Fibroblast of skin of abdomen (primary cell): ENCODE data around the gene TACR2. TPM values are rescaled to one million over a fixed set of nuclear protein-coding genes. Genes with fewer than 3 reads are reported as not detected.

ENCODE experiments used
- DNase-seq: peaks from one replicate; pipeline ENCODE4 v3.0.0-alpha.2; 2013
- polyA plus RNA-seq, 2 experiments: library from polyadenylated mRNA; unstranded; fragments of 120-200 nt; gene quantifications; one replicate each; pipeline ENCODE4 v1.2.1, GENCODE V29; 2013; ENCODE audit not compliant: insufficient read length in 2 of 2

Gene TACR2
- polyA plus RNA-seq (2013, experiment 1 of 2; ENCODE audit: insufficient read length) = 0.12 TPM
- 0.22 TPM for polyA plus RNA-seq (2013, experiment 2 of 2; ENCODE audit: insufficient read length)

DNA sequence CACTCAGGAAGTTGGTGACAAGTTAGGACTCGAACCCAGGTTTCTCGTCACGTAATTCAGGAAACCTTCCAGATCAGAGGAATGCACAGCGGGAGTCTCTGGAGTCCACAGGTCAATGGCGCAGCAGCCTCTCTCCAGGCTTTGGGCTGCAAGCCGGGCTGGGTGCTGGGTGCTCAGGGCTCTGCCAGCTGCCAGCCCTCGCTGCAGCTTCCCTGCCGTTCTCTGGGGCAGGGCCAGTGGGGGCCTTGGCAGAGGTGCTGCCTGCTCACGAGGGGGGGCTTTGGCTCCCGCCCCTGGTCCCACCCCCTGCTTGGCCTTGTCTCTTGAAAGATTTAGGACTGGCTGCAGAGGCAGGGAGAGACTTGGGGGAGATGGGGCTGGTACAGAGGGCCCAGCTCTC is at the start of gene TACR2:
TACR2 (minus strand) TSS at position 224 of the 400 bp plus-strand sequence. CDS start 595 bp downstream, outside the sequence.
- DNase-seq = no peak

DNA sequence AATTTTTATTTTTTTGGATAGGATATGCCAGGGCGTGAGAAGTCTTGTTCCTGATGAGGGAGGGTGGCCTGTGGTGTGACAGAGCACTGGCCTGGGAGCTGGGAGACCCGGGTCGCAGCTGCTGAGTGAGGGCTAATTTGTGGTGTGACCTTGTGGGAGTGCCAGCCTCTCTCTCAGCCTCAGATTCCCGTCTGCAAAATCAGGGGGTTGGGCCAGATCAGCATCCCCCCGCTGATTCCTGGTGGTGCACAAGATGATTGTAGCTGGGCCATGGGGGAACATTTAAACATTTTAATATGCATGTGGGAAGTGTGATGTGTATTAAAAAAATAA is 49.4 kb upstream of the TACR2 start:
- DNase-seq = no peak

GRCh38 chr10:69465457-69466157 is 48.9 kb upstream of the TACR2 start:
- DNase-seq = no peak

DNA sequence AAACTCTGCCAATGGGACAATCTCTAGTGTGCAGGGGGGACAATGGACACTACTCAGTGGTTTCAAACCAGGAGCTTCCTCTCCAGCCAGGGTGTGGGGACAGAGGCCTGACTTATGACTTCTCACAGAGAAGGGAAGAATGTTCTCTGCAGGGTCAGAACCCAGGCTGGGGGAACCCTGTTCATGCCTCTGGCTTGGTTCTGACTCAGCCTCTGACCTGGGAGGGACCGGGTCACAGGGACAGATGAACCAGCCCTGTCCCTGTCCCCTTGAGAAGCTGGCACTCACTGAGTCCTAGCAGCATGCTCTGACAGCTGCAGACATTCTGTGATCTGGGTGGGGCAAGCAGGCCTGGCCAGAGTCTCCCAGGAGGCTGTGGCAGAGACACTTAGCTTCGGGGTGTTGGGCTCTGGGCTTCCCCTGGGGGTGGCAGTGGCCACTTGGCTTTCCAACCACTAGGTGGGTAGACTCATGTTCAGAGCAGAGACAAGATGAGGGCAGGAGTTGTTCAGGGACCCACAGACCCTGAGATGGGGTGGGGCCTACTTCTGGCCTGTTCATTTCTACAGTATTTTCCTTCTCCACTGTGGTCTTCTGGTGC is 48.2 kb upstream of the TACR2 start:
- DNase-seq = no peak

- DNase-seq = no peak
Measured at GRCh38 chr10:69464401-69464800, 47.7 kb upstream of the TACR2 start.

- no peak for DNase-seq
Measured at GRCh38 chr10:69463886-69464285, 47.2 kb upstream of the TACR2 start.

DNA sequence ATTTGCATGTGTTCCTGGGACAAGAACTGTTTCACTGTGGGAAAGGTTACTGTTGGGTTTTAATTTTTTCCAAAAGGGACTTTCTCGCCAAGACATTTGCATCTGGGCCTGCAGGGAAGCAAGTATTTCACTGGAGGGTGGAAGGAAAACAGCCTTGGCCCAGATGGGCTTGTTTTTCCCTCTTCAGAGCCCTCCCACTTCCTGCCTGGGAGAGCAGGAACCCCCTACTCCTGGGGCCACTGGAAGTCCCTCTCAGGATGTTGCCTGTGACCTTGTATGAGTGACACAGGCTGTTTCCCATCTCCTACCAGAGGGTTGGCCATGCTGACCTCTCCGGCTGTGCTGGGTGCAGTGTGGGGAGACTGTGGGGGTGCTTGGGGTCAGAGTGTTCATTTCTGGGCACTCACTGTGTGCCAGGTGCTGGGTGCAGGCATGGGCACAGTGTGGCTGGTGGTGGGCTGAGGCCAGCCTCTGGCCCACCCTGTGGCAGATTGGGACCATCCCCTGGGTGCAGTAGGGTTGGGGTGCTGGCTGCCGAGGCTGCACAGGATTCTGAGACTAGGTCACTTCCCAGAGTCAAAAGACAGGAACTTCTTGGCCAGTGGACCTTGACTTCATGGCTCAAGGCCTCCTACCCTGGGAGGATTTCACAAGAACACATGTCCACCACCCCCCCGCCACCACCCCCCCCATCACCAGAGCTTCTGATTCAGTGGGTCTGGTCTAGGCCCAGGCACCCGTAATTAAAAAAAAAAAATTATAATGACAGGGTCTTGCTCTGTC is 44.7 kb upstream of the TACR2 start:
- DNase-seq = no peak

DNA sequence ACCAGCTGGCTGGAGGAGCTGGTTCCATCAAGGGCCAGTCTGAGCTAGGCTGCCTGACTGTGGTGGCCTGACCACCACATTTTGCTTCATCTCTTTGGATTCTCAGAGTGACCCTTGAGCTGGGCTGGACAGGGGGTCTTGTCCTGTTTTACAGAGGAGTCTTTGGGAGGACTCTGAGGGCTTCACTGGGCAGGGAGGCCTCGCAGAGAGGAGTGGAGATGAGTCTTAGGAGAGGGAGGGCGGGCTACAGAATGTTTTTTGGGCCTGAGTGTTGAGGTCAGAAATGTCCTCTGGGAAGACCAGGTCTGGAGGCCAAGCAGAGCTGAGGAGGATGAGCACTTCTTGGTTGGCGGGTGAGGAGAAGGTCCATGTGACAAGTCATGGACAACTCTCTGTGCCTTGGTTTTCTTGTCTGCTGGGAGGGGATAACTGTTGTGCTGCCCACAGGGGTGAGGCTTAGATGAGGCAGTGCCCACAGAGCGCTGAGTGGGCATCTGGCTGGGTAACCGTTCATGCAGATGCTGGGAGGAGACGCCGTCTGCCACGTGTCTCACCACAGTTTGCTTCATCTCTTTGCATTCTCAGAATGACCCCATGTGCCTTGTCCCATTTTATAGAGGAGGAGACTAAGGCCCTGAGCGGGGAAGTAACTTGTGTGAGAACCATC is 44.0 kb upstream of the TACR2 start:
- no peak for DNase-seq

DNA sequence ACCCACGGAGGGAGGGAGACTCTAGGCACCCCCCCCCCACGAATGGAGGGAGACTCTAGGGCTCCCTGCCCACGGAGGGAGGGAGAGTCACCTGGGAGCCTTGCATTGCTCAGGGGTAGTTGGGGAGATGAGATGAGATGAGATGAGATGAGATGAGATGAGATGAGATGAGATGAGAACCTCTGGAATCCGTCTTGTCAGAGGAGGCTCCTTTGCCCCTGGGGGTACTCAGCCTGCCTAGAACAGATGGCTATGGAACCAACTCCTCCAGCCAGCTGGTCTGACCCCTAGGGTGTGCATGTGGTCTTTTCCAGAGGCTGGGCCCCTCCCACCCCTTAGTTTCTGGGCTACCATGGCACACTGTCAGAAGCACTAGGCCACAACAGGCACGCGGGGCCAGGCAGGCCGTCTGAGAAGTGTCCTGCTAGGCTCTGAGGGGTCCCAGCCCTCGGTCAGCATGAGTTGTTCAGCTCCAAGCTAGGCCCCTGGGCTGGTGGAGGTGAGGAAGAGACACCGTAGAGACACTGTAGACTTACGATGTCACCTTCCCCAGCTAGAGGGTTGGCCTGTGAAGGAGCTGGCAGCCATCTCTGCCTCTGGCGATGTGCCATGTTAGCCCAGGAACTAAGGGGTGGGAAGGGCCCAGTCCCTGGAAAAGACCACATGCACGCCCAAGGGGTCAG is 43.3 kb upstream of the TACR2 start:
- no peak for DNase-seq

GRCh38 chr10:69459101-69459790 is 42.5 kb upstream of the TACR2 start:
- no peak for DNase-seq

- no peak for DNase-seq
Measured at GRCh38 chr10:69458430-69459100, 41.8 kb upstream of the TACR2 start.

- no peak for DNase-seq
Measured at GRCh38 chr10:69457771-69458237, 41.1 kb upstream of the TACR2 start.

GRCh38 chr10:69456880-69457693 is 40.4 kb upstream of the TACR2 start:
- DNase-seq = no peak

- no peak for DNase-seq
Measured at GRCh38 chr10:69455006-69455763, 38.5 kb upstream of the TACR2 start.

DNA sequence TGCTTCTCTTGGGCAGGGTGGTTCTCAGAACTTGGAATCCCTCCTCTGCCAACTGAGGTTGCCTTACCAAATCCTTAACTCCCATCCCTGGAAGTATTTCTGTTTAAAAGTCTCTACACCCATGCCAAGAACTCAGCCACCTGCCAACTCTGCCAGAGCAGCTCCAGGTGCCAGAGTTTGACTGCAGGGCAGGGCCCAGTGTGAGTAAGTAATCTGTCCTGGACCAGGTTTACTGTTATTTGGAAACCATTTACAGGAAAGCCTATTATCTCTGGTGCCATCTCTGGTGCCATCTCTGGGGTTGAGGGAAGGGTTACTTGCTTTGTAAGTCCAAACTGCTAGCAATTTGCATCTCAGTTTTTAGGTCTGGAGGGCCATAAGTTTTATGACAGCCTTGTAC is 37.1 kb upstream of the TACR2 start:
- DNase-seq = no peak

- DNase-seq = no peak
Measured at GRCh38 chr10:69452676-69453415, 36.1 kb upstream of the TACR2 start.

DNA sequence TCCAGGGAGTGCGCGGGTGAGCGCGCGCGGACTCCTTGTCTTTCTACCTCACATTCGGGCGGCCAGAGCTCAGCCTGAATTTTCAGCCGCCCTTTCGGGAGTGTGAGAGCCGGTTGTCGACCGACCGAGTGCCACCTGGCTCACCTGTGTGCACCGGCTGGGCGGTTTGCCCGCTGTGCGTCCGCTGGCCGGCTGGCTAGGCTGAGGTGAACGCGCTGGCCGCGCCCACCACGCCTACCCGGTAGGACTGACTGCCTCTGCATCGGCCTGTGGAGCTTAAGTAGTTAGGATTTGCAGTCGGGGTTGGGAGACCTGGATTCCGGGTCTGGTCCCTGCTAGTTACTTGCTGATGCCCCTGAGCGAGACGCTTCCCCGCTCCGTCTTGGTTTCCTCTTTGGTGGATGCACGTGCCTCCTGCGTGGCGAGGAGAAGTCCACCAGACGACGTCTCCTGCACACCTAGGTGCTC is 35.1 kb upstream of the TACR2 start:
- DNase-seq = no peak

DNA sequence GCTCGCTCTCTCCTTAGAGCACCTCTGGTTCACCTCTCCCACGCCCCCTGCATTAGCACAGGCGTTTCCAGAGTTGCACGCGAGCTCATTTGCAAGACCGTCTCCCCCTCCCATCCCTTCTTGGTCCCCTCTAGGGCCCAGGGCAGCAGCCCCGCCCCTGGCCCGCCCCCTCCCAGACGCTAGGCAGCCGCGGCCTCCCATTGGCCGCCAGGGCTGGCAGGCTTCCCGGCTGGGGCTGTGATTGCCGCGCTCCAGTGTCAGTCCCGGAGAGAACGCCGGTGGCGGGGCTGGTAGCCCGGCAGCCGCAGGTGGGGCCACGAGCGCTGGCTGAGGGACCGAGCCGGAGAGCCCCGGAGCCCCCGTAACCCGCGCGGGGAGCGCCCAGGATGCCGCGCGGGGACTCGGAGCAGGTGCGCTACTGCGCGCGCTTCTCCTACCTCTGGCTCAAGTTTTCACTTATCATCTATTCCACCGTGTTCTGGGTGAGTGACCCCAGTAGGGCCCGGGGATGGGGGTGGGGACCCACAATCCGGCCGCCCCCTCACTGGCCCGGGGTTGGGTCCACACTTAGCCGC is 34.6 kb upstream of the TACR2 start, which contains the start of gene TSPAN15:
TSPAN15 (plus strand) TSS at position 257 of the 575 bp plus-strand sequence; CDS start at position 387, 130 bp downstream.
- peak; percentile 67 for DNase-seq
